HG03520 (cell line): ENCODE results near the gene TOX2.

ENCODE experiments used
- ATAC-seq: cut with Tn5 transposase; IDR thresholded peaks from one replicate; pipeline ENCODE4 v1.9.1; 2021; ENCODE audit warnings: mild to moderate bottlenecking, moderate library complexity; ENCODE audit not compliant: unreplicated experiment

TOX2 gene

DNA sequence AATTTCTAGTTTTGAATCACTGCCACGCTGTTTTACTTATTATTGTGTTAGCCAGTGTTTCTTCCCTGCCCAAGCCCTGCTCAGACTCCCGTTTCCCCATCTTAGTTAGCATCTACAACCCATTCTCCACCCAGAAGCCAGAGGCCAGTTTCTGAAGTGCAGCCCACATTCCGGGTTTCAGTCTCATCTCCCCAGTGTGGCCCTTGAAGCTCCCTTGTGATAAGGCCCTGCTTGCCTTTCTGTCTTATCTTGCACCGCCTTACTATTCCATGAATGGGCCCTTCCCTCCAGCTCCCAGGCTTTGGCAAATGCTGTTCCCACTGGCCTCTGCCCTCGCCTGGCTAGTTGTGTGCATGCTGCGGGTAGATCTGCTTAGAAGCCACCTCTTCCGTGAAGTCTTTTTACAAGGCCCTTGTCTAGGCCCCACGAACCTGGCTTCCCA lies 41.1 kb downstream of the TOX2 start:
- no peak for ATAC-seq

DNA sequence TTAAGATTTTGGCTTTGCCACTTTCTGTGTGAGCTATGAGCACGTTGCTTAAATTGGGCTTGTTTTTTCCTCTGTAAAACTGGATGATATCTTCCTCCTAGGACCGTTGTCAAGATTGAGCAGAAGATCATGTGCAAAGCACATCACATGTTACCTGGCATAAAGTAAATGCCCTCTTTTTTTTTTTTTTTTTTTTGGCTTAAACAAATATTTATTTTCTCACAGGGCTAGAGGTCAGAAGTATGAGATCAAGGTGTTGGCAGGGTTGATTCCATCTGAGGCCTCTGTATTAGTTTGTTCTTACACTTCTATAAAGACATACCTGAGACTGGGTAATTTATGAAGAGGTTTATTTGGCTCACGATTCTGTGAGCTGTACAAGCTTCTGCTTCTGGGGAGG lies 42.7 kb downstream of the TOX2 start:
- ATAC-seq = no peak

DNA sequence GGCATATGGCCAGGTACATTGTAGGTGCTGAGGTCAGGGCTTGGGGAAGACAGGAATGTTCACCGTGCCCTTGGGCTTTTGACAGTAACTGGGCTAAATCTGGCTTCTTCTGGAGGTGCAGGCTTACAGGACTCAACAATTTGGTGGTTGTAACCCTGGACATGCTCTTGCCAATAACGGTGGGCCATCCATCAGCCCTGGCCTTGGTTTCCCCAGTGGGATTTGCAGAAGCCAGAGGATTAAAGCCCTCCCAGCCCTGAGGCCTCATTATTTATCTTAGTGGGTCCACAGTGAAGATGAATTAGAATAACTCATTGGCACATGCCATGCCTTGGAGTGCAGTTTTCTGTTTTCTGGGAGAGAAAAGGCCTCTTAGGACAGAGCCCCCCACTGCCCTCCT lies 44.0 kb downstream of the TOX2 start:
- ATAC-seq = no peak

DNA sequence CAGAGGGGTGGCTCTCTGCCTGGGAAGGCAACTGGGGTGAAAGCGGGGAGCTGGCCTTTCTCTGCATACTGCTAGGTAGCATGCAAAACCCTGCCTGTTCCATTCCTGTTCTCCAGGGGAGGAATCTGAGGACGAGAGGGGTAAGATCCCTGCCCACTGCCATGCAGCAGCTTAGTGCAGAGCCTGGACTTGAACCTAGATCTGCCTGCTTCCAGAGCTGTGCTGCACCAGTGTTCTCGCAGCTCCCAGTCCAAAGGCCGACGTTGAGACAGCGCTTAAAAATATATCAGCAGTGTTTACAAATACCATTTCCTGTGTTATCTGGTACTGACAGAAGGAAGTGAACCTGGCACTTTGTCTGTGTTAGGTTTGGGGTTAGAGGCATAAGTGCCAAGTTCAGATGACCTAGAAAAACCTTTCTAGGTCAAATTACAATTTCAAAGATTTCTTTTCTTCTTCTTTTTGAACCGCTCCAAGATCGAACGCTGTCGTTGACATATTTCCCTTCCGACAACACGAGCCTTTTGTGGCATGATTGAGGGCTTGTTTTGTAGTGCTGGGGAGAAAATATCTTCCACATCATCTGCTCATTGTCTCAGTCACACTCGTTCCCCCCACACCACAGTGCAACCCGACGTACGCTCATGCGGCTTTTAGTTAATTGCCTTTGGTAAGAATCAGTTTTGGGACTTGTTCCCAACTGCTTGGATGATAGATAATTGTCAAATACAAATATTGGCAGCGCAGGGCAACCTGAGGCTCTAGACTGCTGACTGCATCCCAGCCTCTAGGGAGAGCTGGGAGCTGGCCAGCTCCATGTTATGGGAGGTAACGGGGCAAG lies 44.6 kb downstream of the TOX2 start:
- ATAC-seq = no peak

DNA sequence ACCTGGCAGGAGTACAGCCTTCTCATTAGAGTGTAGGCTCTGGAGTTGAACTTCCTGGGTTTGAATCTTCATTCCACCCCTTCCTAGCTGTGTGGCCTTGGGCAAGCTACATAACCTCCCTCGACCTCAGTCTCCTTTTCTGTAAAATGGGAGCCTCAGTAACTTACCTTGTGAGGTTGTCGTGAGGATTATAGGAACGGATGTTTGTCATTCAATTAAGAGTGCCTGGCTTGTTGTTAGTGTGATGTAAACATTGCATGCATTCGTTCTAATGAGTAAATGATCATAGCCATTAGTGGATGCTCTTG lies 45.2 kb downstream of the TOX2 start:
- no peak for ATAC-seq

DNA sequence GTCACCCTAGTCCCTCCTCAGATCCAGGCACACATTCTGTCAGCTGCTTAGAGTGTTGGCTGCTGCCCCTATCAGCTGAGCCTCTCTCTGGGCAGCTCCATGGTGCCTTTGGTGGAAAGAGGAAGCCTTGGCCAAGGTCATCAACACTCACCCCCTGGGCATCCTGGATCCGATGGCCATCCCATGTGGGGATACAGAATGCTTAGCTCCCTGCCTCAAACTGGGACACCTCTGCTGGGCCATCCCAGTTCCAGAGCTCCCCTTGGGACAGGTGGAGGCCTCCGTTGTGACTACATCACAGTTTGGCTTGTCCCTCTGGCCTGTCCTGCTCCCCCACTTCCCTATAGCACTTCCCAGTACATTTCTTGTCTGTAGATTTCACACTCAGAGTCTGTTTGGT lies 45.6 kb downstream of the TOX2 start:
- no peak for ATAC-seq

DNA sequence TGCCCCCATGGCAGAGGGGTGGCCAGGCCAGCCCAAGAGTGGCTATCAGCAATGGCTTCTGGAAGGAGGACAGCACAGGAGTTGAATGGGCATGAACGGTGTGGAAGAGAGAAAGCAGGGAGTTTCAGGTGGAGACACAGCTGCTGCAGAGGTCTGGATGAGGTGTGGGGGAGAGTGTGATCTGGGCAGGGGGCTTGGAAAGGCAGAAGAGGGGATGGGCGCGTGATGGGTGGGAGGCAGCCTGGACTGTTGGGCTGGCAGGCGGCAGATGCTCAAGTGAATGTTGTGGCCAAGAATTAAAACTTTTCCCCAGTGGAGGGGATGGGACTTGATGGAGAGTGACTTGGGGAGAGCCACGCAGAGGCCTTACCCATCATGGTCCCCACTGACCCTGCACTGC lies 46.5 kb downstream of the TOX2 start:
- no peak for ATAC-seq

DNA sequence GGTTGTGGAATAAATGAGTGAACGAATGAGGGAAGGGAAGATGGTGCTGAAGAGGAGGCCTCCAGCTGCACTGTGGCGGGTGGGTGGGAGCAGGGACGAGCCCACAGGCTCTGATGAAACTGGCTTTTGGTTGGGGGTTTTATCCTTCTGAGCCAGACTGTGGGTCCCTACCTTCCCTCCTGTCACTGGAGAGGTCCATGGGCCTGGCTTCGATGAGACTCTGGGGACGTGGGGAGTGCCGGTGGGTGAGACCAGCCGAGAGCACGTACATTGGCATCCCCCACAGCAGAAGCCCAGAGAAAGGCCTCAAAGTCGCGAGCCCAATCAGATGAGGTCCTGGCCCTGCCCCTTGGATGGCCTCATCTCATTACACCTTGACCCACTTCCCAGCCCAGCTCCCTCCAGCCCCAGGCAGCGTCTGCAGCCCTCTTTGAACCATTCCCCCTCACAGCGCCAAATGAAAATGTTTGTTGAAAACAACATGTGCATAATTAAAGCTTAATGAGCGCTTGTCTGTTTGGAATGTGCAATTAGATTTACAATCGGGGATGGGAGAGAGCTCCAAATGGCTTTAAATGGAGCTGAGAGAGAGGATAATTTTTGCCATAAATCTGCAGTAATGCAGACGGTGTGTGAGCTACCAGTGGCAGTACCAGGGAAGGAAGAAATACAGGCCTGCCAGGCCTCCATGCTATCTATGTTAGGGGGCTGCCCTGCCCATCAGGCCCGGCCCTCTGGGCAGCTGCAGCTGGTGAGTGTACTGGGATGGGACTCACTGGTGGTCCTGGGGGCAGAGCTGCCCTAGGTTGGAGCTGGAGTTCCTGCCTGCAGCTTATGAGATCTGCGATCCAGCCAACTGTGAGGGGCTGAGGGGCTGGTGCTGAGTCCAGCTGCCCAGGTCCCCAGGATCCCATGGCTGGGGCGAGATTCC lies 47.2 kb downstream of the TOX2 start:
- ATAC-seq = no peak

DNA sequence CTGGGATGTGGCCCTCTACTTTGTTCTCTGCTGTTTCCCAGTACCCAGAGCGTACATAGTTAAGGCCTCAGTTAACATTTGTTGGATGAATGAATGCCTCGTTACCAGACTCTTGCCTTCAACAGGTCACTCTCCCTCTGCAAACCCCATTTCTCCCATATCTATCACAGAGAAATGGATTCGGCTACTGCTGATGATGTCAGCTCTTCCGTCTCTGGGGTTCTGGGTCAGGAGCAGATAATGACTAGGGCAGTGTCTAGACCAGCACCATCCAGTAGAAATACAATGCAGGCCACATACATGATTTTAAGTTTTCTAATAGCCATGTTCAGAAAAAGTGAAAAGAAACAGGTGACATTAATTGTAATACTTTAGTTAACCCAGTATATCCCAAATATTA lies 47.9 kb downstream of the TOX2 start:
- ATAC-seq = no peak

DNA sequence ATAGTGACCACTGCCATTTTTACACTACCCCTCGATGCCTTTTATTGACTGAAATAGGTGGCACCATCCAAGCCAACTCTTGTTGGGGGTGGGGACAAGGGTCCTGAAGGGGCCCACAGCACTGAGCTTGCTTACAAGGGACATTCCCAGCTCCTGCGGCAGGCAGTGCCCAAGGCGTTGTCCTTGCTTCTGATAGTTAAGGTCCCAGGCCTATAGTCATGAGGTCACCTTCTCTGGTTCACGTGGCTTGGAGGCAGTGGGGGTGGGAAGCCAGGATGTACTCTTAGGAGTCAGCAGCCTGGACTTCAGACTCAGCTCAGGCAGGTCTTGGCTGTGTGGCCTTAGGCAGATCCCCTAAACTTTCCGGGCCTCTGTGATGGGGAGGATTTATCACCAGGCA lies 48.6 kb downstream of the TOX2 start:
- ATAC-seq = no peak

DNA sequence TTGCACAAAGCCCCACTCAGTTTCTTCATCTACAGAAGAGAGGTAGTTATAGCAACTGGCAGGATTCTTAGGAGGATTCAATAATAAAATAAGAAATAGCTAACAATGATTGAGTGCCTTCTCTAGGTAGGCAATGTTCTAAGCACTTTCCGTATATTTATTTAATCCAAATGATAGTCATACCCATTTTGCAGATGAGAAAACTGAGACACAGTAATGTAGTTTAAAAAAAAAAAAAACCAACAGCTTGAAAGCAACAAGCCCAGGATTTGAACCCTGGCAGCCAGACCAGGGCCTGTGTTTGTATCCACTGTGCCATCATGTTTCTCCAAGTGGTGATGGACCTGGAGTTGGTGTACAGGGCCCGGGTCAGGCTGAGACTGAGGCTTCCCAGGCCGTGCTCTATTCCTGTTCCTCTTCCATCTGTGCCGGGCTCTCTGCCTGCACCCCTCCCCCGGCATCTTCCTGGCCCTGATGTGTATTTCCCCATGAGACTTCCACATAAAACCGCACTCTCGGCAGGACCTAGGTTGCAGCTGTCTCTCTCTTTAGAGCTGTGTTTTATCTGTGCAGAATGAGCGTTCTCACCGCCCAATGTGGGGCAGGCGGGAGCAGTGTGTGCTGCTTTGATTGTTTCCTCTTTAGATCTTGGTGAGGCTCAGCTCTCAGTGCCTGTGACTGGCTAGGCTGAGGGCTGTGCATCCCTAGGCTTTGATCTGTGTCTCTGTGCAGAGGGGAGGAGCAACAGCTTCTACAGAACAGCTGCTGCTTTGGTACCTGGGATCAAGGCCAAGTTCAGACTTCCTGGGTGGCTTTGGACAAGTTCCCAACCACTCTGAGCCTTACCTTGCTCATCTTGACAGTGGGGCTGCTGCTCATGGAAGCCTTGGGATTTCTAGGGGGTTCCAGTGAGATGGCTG lies 49.5 kb downstream of the TOX2 start:
- ATAC-seq = no peak

DNA sequence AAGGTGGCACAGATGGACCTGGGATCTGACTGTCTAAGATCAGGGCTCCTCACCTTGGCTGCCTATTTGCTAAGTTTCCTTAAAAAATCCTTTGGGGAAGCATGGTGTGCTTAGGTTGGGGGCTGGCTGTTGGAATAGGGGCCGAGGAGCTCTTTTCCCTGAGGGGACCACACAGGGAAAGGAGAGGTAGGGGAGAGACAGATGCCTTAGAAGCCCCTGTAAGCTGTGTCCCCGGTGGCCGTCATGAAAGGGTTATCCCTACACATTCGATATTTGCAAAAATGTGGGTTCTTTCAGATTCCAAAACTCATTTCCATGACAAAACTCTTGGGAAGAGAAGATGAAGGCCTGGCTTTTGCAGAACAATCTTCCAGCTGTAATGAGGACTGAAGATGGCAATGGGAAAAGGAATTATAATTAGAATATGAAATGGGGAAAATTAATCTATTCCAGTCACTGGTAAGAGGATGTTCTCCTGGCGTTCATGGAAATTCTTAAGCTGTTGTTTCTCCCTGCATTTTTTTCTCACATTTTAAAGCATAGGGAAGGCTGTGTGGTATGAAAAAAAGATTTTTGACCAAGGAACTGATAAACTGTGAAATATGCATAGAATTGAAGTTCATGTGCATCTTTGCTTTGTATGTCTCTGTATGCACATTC lies 53.8 kb downstream of the TOX2 start:
- no peak for ATAC-seq

DNA sequence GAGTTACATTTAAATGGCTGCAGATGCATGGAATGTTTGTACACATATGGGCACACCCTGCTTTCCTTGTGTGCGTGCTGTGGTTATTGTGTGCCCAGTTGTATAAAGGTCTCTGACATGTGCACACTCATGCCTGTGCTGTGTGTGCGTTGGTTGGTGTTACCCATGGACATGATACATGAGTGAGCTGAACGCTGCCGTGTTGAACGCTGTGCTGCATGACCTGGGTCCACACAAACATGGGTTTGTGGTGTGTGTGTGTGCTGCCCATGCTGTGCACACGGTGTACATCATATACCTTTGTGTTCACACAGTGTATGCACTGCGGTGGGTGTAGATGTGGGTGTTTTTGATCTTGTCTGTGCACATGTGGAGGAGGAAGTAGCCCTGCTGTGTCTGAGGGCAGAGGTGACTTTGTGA lies 54.4 kb downstream of the TOX2 start:
- ATAC-seq = no peak

DNA sequence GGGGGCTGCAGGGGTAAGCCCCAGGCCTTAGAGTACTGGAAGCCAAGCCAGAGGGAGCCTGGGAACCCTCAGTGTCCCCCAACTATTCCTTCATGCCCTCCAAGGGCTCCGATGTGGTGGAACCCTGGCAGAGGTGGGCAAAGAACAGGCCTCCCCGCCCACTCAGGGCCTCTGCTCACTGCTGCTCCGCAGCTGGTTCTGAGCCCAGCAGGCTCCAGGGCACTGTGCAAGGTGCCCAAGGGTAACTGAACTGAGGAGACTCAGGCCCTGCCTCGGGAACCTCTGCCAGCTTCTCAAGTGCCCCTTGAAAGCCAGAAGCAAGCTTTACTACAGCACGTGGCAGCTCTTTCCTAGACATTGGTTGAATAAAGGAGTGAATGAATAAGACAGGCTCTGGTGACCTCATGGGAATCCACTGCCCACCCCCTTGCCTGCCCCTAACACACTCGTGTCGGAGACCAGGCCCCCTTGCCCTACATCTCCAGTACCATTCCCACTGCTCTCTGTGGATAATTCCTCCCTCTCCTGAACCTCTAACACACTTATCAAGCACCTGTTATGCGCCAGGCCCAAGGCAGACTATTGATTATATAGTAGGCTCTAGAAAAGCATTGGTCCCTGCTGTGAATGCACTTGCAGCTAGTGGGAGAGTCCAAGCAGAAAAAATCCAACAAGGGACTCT lies 55.0 kb downstream of the TOX2 start:
- ATAC-seq = no peak

DNA sequence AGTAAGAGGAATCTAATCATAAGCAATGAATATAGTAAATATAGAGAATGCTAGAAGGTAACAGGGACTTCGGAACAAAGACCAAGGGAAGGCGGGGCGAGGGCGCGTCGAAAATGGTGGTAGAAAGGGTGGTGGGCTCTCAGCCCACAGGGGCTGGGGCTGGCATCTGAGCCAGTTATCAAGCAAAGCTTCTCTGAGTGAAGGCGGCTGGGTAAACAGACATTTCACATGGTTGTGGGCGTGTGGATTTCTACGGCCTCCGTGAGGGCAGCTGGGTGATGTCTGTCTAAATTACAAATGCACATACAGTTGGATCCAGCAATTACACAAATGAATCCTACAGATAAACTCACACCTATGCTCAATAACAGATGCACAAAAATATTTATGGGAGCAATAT lies 56.6 kb downstream of the TOX2 start:
- no peak for ATAC-seq

DNA sequence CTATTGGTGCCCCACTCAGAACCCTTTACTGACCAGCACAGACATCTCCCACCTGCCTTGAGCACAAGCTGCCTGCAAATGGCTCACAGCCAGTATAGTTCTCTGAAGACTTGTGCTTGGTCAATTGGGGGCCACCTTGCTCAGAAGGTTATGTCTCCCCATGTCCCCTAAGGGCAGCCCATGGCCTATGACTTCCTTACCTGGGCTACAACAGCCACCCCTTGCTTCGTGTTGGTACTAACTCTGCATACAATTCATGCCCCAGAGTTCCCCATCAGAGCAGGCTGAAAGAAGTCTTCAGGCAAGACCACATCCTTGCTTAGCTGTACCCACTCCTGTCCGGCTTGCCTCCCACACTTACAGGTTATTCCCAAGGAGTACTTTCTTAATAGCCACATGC lies 57.4 kb downstream of the TOX2 start:
- no peak for ATAC-seq

DNA sequence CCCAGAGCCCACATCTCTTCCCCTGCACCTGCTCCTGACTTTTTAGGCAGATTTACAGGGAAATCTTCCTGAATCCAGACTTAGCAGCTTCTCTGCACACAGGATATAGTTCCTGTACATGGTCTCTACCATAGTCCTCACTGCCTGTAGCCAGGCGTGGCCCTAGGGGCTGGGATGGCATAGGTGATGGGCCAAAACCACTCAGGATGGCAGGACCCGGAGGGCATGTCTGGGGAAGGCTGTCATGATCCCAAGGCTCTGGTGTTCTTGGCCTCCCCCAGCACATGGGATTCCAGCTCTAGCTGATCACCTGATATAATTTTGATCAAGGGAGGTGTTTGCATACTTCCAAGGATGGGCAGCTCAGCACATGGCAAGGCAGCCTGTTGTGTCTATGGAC lies 58.0 kb downstream of the TOX2 start:
- ATAC-seq = no peak

DNA sequence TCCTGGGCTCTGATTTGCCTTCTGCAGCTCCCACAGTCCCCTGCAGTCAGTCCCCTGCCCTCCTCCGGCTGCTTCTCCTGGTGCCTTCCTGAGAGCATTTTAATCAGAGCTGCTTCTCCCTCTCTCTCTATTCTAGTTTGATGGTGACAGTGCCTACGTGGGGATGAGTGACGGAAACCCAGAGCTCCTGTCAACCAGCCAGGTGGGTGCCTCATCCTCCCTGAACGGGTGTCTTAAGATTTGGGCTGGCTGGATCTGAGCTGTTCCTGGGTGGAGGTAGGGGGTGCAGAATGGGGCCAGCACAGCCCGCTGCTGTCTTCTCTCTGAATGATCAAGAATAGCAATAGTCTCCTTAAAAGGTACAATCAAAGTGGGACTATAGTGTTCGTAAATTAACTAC lies 58.6 kb downstream of the TOX2 start:
- ATAC-seq = no peak

DNA sequence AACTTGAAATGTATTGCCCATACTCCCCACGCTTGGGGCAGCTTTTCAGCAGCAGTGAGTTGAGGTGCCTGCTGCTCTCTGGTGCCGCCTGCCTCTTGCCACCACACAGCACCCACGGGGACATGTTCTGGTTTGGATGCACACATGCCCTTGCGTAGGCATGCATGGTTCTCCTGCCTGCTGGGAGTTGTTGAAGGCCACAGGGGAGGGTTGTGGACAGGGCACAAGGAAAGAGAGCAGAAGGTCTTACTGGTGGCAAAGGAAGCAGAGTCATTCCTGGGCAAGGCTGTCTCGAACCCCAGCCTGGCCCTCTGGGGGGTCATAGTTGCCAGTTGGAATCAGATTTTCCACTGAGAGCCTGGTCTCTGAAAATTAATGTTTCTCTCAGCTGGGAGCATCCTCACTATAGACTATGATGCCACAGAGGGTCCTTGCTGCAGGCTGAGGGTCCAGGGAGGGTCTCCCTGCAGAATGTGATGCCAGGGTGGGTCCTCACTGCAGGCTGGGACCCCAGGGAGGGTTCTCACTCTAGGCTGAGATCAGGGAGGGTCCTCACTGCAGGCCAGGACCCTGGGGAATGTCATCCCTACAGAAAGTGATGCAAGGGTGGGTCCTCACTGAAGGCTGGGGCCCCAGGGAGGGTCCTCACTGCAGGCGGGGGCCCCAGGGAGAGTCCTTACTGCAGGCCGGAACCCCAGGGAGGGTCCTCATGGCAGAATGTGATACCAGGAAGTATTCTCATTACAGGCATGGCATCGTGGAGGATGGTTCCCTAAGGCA lies 59.2 kb downstream of the TOX2 start:
- no peak for ATAC-seq
